22Rv1 (cell line): Measurements from ENCODE around the gene TTYH2.

ENCODE experiments used
- CTCF ChIP-seq: fragments of 450-650 bp; IDR thresholded peaks from 2 replicates; pipeline ENCODE4 v1.5.1; 2017; ENCODE audit warnings: mild to moderate bottlenecking
- ZFX ChIP-seq: fragments of 450-650 bp; IDR thresholded peaks from 2 replicates; pipeline ENCODE4 v1.6.1; 2017; ENCODE audit warnings: antibody characterized with exemption, borderline replicate concordance

GRCh38 chr17:74267987-74268499, 54.7 kb downstream of the TTYH2 start:
- no peak for TF ChIP-seq CTCF
- TF ChIP-seq ZFX, result no peak
